ENCODE data around the gene LIPC. TPM values are rescaled to one million over a fixed set of nuclear protein-coding genes. Genes with fewer than 3 reads are reported as not detected.

Gene LIPC
- total and polyA plus RNA-seq, 10 of the 15 experiments (the other 5 are each of a cell fraction or from before 2014, with no cell fraction given), result 0.06 to 0.31 (median 0.16) TPM; not detected in 1

DNA sequence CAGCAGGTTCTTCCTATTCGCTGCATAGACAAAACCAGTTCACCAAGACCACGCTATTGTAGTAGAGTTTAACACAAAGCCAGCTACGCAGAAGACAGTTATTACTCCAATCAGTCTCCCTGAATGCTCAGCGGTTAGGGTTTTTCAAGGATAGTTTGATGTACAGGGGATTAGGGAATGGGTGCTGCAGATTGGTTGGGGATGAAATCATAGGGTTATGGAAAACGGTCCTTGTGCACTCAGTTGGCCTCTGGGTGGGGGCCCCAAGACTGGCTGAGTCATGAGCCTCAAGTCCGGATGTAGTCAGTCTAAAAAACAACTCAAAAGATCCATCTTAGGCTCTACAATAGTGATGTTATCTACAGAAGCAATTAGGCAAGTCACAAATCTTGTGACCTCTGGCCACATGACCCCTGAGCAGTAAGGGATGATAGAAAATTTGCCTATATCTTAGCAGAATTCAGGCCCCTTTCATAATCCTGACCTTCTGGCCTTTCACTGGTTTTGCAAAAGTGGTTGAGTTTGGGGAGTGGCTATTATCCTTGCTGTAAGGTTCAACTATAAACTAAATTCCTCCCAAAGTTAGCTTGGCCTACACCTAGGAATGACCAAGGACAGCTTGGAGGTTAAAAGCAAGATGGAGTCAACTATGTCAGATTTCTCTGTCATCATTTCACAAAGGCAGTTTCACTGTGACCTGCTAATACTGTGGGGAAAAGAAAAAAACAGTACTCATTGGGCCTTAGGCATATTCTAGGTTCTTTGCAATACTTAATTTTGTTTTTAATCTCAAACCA, 57.7 kb downstream of the LIPC start:
- in situ Hi-C loops (cut with MboI) (no loop called here), intact Hi-C loops (cut with micrococcal nuclease; ENCODE audit: unreplicated experiment) (no loop called here)
- Histone ChIP-seq H4K20me1 (ENCODE audit: control insufficient read depth, insufficient read depth) (no peaks in the 10 kb centered on the region), H3K9ac (ENCODE audit: control insufficient read depth, insufficient read depth, low read length) (no peak overlapping the region), H3K4me3 (no peak overlapping the region), H3K27ac (ENCODE audit: control insufficient read depth, insufficient read depth) (no peak overlapping the region), H3K9me3 (replicated peaks; ENCODE audit: control insufficient read depth, insufficient read depth, low read length) (no peaks in the 10 kb centered on the region; the same call in 1 of the 3 replicates), H3K79me2 (ENCODE audit: control insufficient read depth, insufficient read depth, low read length) (no peaks in the 10 kb centered on the region), H3K4me2 (ENCODE audit: control insufficient read depth, insufficient read depth) (no peak overlapping the region), H3K4me1 (ENCODE audit: control insufficient read depth, insufficient read depth, low read length) (no peaks in the 10 kb centered on the region), H3K27me3 (replicated peaks in 1 of 2; ENCODE audit: control insufficient read depth in 2 of 2, insufficient read depth in 2 of 2, low read length in 1 of 2) (no peaks in the 10 kb centered on the region), H3K36me3 (ENCODE audit: control insufficient read depth in 2 of 2, insufficient read depth in 2 of 2, low read length in 1 of 2) (no peaks in the 10 kb centered on the region), H2AFZ (ENCODE audit: control insufficient read depth, low read depth, low read length) (no peak overlapping the region)
- no peak for ATAC-seq
- no peak for FAIRE-seq
- ChIA-PET SMC1A (ENCODE audit: uncharacterized antibody, unreplicated experiment) (interaction anchor here (0.6 to 1.7 kb wide), 2 partner anchors 12 to 13 kb away, joined by 3 to 8 read pairs; no protein-coding TSS in a partner anchor), POLR2A (interaction anchor here (0.6 kb wide), 1 partner anchor 100 kb away, joined by 3 read pairs; no protein-coding TSS in a partner anchor), CTCF (no interaction called here), RAD21 (ENCODE audit: unreplicated experiment) (no interaction called here)
- WGBS (ENCODE audit: insufficient coverage, insufficient replicate concordance, low lambda C conversion rate, missing lambda C conversion rate), result 64% methylated on average over 6 of the region's 6 CpGs
- no peak for DNase-seq (ENCODE audit: low read depth, low spot score)
- no TSS peak for BruUV-seq (replicated peaks)
- TF ChIP-seq, protein P1, sequence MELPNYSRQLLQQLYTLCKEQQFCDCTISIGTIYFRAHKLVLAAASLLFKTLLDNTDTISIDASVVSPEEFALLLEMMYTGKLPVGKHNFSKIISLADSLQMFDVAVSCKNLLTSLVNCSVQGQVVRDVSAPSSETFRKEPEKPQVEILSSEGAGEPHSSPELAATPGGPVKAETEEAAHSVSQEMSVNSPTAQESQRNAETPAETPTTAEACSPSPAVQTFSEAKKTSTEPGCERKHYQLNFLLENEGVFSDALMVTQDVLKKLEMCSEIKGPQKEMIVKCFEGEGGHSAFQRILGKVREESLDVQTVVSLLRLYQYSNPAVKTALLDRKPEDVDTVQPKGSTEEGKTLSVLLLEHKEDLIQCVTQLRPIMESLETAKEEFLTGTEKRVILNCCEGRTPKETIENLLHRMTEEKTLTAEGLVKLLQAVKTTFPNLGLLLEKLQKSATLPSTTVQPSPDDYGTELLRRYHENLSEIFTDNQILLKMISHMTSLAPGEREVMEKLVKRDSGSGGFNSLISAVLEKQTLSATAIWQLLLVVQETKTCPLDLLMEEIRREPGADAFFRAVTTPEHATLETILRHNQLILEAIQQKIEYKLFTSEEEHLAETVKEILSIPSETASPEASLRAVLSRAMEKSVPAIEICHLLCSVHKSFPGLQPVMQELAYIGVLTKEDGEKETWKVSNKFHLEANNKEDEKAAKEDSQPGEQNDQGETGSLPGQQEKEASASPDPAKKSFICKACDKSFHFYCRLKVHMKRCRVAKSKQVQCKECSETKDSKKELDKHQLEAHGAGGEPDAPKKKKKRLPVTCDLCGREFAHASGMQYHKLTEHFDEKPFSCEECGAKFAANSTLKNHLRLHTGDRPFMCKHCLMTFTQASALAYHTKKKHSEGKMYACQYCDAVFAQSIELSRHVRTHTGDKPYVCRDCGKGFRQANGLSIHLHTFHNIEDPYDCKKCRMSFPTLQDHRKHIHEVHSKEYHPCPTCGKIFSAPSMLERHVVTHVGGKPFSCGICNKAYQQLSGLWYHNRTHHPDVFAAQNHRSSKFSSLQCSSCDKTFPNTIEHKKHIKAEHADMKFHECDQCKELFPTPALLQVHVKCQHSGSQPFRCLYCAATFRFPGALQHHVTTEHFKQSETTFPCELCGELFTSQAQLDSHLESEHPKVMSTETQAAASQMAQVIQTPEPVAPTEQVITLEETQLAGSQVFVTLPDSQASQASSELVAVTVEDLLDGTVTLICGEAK (IDR thresholded peaks at IDR 0.05; ENCODE audit: borderline replicate concordance), result no peak
- TF ChIP-seq NFYB (IDR thresholded peaks at IDR 0.05; ENCODE audit: insufficient read depth, low read depth, low read length) (no peak), EP300 (IDR thresholded peaks at IDR 0.05; ENCODE audit: borderline replicate concordance in 1 of 2, control insufficient read depth in 1 of 2, low read depth in 2 of 2, low read length in 2 of 2) (no peak), SREBF1 (IDR thresholded peaks at IDR 0.05; ENCODE audit: low read length) (no peak), CHD2 (IDR thresholded peaks at IDR 0.05; ENCODE audit: borderline replicate concordance, low read depth, low read length) (no peak), TBL1XR1 (IDR thresholded peaks at IDR 0.05; ENCODE audit: low read depth, low read length) (no peak), CBFB (IDR thresholded peaks at IDR 0.05; ENCODE audit: low read depth) (no peak), RFX5 (IDR thresholded peaks at IDR 0.05; ENCODE audit: low read depth, low read length) (no peak)
- TF ChIP-seq, protein P2, sequence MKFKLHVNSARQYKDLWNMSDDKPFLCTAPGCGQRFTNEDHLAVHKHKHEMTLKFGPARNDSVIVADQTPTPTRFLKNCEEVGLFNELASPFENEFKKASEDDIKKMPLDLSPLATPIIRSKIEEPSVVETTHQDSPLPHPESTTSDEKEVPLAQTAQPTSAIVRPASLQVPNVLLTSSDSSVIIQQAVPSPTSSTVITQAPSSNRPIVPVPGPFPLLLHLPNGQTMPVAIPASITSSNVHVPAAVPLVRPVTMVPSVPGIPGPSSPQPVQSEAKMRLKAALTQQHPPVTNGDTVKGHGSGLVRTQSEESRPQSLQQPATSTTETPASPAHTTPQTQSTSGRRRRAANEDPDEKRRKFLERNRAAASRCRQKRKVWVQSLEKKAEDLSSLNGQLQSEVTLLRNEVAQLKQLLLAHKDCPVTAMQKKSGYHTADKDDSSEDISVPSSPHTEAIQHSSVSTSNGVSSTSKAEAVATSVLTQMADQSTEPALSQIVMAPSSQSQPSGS (IDR thresholded peaks at IDR 0.05; ENCODE audit: low read length), result no peak
- TF ChIP-seq, protein P3, sequence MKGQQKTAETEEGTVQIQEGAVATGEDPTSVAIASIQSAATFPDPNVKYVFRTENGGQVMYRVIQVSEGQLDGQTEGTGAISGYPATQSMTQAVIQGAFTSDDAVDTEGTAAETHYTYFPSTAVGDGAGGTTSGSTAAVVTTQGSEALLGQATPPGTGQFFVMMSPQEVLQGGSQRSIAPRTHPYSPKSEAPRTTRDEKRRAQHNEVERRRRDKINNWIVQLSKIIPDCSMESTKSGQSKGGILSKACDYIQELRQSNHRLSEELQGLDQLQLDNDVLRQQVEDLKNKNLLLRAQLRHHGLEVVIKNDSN (IDR thresholded peaks at IDR 0.05; ENCODE audit: borderline replicate concordance, extremely low read length, insufficient read depth, low read depth, low read length), result no peak
- TF ChIP-seq, protein P4, sequence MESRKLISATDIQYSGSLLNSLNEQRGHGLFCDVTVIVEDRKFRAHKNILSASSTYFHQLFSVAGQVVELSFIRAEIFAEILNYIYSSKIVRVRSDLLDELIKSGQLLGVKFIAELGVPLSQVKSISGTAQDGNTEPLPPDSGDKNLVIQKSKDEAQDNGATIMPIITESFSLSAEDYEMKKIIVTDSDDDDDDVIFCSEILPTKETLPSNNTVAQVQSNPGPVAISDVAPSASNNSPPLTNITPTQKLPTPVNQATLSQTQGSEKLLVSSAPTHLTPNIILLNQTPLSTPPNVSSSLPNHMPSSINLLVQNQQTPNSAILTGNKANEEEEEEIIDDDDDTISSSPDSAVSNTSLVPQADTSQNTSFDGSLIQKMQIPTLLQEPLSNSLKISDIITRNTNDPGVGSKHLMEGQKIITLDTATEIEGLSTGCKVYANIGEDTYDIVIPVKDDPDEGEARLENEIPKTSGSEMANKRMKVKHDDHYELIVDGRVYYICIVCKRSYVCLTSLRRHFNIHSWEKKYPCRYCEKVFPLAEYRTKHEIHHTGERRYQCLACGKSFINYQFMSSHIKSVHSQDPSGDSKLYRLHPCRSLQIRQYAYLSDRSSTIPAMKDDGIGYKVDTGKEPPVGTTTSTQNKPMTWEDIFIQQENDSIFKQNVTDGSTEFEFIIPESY (IDR thresholded peaks at IDR 0.05), result no peak
- TF ChIP-seq, protein P5, sequence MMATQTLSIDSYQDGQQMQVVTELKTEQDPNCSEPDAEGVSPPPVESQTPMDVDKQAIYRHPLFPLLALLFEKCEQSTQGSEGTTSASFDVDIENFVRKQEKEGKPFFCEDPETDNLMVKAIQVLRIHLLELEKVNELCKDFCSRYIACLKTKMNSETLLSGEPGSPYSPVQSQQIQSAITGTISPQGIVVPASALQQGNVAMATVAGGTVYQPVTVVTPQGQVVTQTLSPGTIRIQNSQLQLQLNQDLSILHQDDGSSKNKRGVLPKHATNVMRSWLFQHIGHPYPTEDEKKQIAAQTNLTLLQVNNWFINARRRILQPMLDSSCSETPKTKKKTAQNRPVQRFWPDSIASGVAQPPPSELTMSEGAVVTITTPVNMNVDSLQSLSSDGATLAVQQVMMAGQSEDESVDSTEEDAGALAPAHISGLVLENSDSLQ (IDR thresholded peaks at IDR 0.05), result no peak

Data from GM12878 (cell line).